ENCODE measurements around the gene PEPD.

The PEPD gene

DNA sequence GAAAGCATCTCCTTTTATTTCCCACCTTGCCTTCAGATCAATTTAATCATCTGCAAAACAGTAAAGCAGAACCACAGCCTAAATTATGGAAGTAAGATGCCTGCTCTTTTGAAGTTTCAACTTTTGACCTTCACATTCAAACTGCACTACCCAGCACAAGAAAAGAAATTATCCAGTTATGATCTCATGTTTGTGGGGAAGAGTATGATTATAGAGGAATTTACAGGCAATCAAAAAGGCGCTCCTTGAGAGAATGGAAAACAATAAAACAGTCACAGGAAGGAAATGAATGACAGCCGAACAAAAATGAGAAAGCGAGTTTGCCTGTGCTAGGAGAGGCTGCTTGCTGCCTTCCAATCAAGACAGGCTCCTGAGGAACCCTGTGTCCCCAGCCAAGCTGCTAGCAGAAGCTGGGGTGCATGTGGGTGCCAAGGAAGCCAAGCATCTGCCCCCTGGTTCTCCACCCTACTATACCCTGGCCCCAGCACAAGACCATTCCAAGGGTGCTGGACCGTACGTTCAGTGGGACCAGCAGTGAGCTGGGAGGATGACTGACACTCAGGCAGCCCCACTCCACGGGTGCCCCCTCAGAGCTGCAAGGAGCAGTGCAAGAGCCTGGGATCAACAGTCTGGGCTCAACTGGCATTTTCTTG, 47.8 kb downstream of the PEPD start:
- DNase-seq (ENCODE audit: low spot score), result no peak

GRCh38 chr19:33472691-33473652, 48.6 kb downstream of the PEPD start:
- no peak for DNase-seq (ENCODE audit: low spot score)

DNA sequence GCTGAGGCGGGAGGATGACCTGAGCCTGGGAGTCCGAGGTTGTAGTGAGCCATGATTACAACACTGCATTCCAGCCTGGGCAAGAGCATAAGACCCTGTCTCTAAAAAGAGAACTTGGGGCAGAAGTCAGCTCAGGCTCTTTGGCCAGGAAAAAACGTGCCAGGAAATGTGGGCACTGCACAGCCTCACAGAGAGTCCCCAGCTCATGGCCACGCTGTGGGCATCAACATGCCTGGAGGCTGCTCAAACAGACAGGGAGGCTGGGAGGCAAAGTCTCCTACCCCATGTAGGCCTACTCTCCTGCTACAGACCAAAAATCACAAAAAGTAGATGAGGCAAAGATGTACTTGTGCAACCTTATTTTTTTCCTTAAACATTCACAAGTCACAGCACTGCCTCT, 49.4 kb downstream of the PEPD start:
- DNase-seq (ENCODE audit: low spot score), result no peak

- no peak for DNase-seq (ENCODE audit: low spot score)
Observed at GRCh38 chr19:33471111-33471996, 50.2 kb downstream of the PEPD start.

DNA sequence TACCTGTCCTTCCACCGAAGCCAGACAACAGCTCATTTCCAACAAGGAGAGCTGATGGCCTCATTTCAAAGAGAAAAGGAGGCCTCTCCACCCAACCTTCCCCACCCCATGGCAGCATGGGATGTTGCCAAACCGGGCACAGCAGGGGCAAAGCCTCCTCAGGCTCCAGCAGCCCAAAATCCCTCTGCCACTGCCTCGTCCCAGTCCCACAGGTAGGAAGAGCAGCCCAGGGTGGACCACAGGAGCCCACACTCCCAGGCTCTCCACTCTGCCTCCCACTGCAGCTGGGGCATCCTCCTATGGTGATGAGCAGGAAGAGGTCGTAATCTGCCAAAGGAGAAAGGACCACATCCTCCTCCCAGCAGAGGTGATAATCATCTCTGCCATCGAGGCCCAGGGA, 50.9 kb downstream of the PEPD start:
- no peak for DNase-seq (ENCODE audit: low spot score)

- DNase-seq (ENCODE audit: low spot score), result no peak
Observed at GRCh38 chr19:33470040-33470330, 51.6 kb downstream of the PEPD start.

DNA sequence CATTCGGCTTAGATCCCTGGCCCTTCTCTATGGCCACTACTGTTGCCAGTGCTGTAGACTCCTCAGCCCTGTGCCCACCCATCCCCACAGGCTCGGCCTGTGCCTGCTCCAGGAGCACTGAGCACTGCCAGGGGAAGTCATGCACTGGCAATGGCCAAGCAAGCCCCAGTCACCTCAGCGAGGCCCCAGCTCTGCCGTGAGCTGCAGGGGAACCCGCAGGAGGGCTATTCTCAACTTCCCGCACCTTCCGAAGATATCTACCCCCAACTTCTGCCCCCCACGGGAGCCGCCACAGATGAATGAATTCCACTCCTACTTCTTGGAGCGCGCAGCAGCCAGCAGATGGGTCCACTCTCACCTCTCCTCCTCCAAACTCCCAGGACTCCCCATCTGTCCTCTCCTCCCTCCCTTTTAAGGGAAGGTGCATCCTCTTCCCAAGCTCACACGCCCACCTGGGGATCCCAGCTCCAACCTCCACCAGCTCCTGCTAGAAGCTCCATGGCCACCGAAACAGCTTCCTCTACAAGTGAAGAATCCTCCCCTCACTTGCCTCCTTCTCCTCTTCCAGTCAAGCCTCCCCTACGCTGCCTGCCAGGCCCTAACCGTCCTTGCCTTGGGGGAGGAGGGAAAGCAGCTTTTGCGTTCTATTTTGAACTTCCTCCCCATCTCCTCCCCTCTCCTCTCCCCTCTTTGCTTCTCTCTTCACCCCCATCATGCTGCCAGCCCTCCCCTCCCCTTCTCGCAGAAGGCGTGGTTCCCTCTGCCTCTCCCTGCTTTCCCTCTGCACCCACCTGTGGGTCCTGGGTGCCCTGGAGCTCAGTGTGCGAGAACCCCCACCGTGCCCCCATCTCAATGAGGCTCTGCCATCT, 52.2 kb downstream of the PEPD start:
- no peak for DNase-seq (ENCODE audit: low spot score)

DNA sequence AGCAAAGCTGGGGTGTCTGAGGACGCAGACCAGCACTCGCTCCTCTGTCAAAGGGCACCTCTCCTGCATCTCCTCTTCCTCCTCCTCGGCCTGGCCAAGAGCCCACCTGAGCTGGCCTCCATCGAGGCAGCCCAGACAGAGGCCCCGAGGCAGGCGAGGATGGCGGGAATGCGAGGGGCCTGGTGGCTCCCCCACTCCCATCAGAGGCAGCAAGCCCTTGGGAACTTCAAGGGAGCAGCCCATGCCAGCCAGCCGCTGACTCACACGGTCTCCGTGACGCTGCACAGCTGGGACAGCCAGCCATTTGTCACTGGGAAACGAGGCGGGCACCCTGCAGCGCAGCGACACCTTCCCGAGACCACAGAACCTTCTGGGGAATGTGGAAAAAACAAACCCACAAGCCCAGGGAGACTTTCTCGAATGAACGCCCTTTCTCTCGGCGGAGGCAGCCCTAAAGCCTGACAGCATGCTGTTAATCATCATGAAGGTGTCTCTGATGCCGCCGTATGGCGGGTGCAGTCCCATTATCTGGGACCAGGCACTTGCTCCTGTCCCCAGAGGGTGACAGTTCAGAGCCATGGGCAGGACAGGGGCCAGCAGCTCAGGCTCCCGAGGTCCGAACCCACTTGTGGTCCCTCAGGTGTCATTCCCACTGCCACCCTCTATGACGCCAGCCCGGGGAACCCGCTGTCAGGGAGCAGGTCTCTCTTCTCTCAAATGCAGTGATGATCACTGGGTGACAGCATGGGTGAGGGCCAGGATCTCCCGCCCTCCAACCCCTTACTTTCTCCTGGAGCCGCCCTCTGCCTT, 53.0 kb downstream of the PEPD start:
- DNase-seq (ENCODE audit: low spot score), result no peak

DNA sequence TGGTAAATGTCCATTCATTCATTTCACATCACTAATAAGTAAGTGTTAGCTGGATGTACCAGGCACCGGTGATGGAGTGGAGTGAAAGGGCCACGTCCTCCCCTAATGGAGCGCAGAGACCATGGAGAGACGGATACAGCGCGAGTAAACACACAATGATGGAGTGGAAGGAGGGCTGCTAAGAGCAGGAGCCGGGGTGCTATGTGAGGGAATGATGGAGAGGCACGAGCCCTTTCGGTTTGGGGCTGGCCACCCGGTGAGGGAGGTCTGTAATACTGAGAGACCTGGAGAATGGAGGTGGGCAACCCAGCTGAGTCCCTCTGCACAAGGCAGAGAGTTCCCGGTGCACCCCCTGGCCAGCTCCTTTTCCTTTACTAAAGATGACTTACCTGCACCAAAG, 53.7 kb downstream of the PEPD start:
- DNase-seq (ENCODE audit: low spot score), result no peak

DNA sequence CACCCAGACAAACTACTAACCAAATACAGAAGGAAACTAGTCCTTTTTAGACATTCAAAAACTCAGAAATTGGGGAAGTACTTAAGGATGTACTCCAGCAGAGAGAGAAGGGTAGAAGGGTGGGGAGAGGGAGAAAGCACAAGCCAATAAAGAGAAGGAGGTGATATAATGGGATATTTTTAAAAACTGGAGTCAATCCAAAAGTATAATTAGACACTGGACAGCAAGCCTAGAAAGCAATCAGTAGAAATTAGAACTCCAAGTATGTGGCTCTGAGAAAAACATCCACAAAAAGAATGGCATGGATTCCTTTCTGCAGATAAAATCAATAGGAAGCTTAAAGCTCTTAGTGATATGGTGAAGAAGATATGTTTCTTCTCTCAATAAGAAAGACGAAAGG, 55.8 kb downstream of the PEPD start:
- DNase-seq (ENCODE audit: low spot score), result no peak

GRCh38 chr19:33465371-33465770, 56.2 kb downstream of the PEPD start:
- DNase-seq (ENCODE audit: low spot score), result no peak

DNA sequence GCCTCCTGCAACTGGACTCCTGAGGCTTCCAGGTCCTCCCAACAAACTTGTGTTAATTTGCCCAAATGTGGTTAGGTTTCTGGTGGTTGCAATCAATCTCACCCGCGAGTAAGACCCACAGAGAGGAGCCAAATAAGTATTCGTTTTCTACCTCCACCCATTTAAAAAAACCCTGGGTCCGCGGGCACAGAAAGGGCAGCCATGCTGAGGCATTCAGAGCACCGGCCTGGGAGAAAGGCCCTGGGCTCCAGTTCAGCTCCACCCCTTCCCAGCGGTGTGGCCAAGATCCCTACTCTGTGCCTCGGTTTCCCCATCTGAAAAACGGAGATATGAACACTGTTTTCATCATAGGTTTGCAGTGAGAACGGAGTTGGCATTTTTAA, 56.9 kb downstream of the PEPD start:
- DNase-seq (ENCODE audit: low spot score), result no peak

- DNase-seq (ENCODE audit: low spot score), result no peak
Observed at GRCh38 chr19:33464010-33464732, 57.4 kb downstream of the PEPD start.

GRCh38 chr19:33463199-33463598, 58.4 kb downstream of the PEPD start:
- DNase-seq (ENCODE audit: low spot score), result no peak

- no peak for DNase-seq (ENCODE audit: low spot score)
Observed at GRCh38 chr19:33462112-33462791, 59.3 kb downstream of the PEPD start.

DNA sequence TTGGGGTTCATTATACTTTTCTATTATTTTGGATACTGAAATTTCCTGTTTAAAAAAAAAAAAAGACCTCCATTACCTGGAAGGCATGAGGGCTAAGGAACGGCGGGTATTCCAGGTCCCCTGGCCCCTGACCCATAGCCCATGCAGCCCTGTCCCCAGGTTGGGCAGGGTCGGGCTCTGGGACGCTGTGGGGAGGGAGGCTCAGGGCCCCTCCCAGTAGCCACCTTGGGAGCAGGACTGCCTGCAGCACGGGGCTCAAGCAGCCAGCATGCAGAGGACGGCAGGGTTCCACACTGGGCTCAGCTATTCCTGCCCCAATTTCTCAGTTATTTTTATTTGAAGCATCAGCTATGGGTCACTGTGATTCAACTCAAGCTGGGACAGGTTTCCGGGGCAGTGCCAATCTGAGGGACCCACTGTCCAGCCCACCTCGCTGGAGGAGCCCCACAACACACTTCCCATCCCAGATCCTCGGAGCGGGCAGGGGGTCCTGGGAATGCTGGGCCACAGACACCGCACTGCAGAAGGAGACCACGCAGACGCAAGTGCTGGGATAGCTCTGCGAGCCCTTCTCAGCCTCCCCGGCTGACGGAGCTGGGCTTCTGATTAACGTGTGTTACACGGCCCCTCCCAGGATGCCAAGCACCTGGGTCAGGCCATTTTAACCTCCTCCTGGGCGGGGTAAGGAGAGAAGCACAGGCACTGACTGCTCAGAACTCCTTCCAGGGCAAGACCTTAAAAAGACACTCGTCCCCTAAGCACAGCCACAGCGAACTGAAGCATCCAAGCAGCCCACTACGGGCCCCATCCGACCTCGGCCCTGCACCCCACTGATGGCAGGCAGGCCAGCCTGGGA, 60.1 kb downstream of the PEPD start:
- no peak for DNase-seq (ENCODE audit: low spot score)

GRCh38 chr19:33460221-33460908, 61.2 kb downstream of the PEPD start:
- no peak for DNase-seq (ENCODE audit: low spot score)
